HEK293 (cell line): Measurements from ENCODE around the gene MORN1.

Source experiments
- CTCF ChIA-PET: fragments of 350-600 bp; formaldehyde crosslinking; extraction: SDS; loops from one replicate; lab custom pipeline; 2021; ENCODE audit warnings: antibody characterized with exemption; lab: Yijun Ruan, JAX
- POLR2A ChIA-PET: fragments of 300-600 bp; formaldehyde crosslinking; extraction: SDS; loops from one replicate; lab custom pipeline; 2020; ENCODE audit warnings: antibody characterized with exemption, inconsistent platforms; lab: Yijun Ruan, JAX
- H3K27ac ChIP-seq: fragments of 200-500 bp; sonication (Bioruptor generic); 2 replicates; pipeline ENCODE4 v1.5.1; 2014; ENCODE audit warnings: low read depth, low read length, control low read depth, inconsistent platforms; ENCODE audit errors: extremely low read depth
- H3K36me3 ChIP-seq, 2 experiments: fragments of 200-500 bp in 1 of 2; sonication (Bioruptor generic) in 1 of 2; 1 replicate in 1 of 2; 2 replicates in 1 of 2; pipeline ENCODE4 v1.5.1; 2014 to 2017; ENCODE audit warnings: inconsistent platforms in 2 of 2, low read length in 2 of 2; ENCODE audit not compliant: control insufficient read depth in 2 of 2, insufficient read depth in 1 of 2
- H3K4me1 ChIP-seq: fragments of 200-500 bp; sonication (Bioruptor generic); 2 replicates; pipeline ENCODE4 v1.5.1; 2014; ENCODE audit warnings: mild to moderate bottlenecking, low read length, inconsistent platforms; ENCODE audit not compliant: control insufficient read depth, insufficient read depth
- H3K4me3 ChIP-seq: 2 replicates; pipeline ENCODE4 v1.5.1; 2011; ENCODE audit warnings: low read depth, mild to moderate bottlenecking, control low read depth, low read length, moderate library complexity
- H3K9me3 ChIP-seq: fragments of 200-500 bp; sonication (Bioruptor generic); 2 replicates; pipeline ENCODE4 v1.5.1; 2014; ENCODE audit warnings: low read depth, low read length, inconsistent platforms; ENCODE audit not compliant: control insufficient read depth, insufficient read depth
- GLI2 ChIP-seq: fragments of 450-650 bp; formaldehyde crosslinking; IDR thresholded peaks from 2 replicates; pipeline ENCODE4; 2017; ENCODE audit warnings: missing biosample characterization, missing genetic modification characterization, low read depth, borderline replicate concordance
- GLIS1 ChIP-seq: fragments of 450-650 bp; formaldehyde crosslinking; IDR thresholded peaks from 2 replicates; pipeline ENCODE4 v1.5.1; 2016; ENCODE audit warnings: missing biosample characterization, missing genetic modification characterization
- SCRT1 ChIP-seq: fragments of 450-650 bp; formaldehyde crosslinking; IDR thresholded peaks from 2 replicates; pipeline ENCODE4 v1.5.1; 2016; ENCODE audit warnings: missing biosample characterization, missing genetic modification characterization, borderline replicate concordance
- SCRT2 ChIP-seq: fragments of 450-650 bp; formaldehyde crosslinking; IDR thresholded peaks from 2 replicates; pipeline ENCODE4 v1.5.1; 2016; ENCODE audit warnings: missing biosample characterization, missing genetic modification characterization
- ZNF132 ChIP-seq: fragments of 450-650 bp; formaldehyde crosslinking; IDR thresholded peaks from 2 replicates; pipeline ENCODE4 v1.5.1; 2017; ENCODE audit warnings: missing biosample characterization, missing genetic modification characterization, borderline replicate concordance
- ZNF133 ChIP-seq: fragments of 450-650 bp; formaldehyde crosslinking; IDR thresholded peaks from 2 replicates; pipeline ENCODE4 v1.5.1; 2016; ENCODE audit warnings: missing biosample characterization, missing genetic modification characterization
- ZNF174 ChIP-seq: fragments of 450-650 bp; formaldehyde crosslinking; IDR thresholded peaks from 2 replicates; pipeline ENCODE4 v1.5.0; 2017; ENCODE audit warnings: missing biosample characterization, mild to moderate bottlenecking, missing genetic modification characterization
- ZNF221 ChIP-seq: fragments of 450-650 bp; formaldehyde crosslinking; IDR thresholded peaks from 2 replicates; pipeline ENCODE4 v1.5.1; 2017; ENCODE audit warnings: missing biosample characterization, missing genetic modification characterization, borderline replicate concordance
- ZNF292 ChIP-seq: fragments of 450-650 bp; formaldehyde crosslinking; IDR thresholded peaks from 2 replicates; pipeline ENCODE4 v1.5.1; 2016; ENCODE audit warnings: low read depth, missing biosample characterization, missing genetic modification characterization, borderline replicate concordance
- ZNF302 ChIP-seq: fragments of 450-650 bp; formaldehyde crosslinking; IDR thresholded peaks from 2 replicates; pipeline ENCODE4 v1.5.1; 2016; ENCODE audit warnings: missing biosample characterization, missing genetic modification characterization, low read depth
- ZNF366 ChIP-seq: fragments of 450-650 bp; formaldehyde crosslinking; conservative IDR thresholded peaks from 2 replicates; pipeline ENCODE4 v1.5.1; 2016; ENCODE audit warnings: missing biosample characterization, missing genetic modification characterization
- ZNF416 ChIP-seq: fragments of 450-650 bp; formaldehyde crosslinking; IDR thresholded peaks from 2 replicates; pipeline ENCODE4 v1.5.1; 2016; ENCODE audit warnings: missing biosample characterization, missing genetic modification characterization
- ZNF548 ChIP-seq: fragments of 450-650 bp; formaldehyde crosslinking; IDR thresholded peaks from 2 replicates; pipeline ENCODE4 v1.5.1; 2016; ENCODE audit warnings: missing biosample characterization, missing genetic modification characterization
- ZNF623 ChIP-seq: fragments of 450-650 bp; formaldehyde crosslinking; IDR thresholded peaks from 2 replicates; pipeline ENCODE4 v1.5.1; 2016; ENCODE audit warnings: missing biosample characterization, missing genetic modification characterization
- ZNF76 ChIP-seq: fragments of 450-650 bp; formaldehyde crosslinking; IDR thresholded peaks from 2 replicates; pipeline ENCODE4; 2016; ENCODE audit warnings: low read depth, missing biosample characterization, missing genetic modification characterization, borderline replicate concordance
- ZSCAN23 ChIP-seq: fragments of 450-650 bp; formaldehyde crosslinking; IDR thresholded peaks from 2 replicates; pipeline ENCODE4 v1.5.1; 2016; ENCODE audit warnings: missing biosample characterization, missing genetic modification characterization
- TF ChIP-seq, protein P1 (sequence below): fragments of 450-650 bp; formaldehyde crosslinking; IDR thresholded peaks from 2 replicates; pipeline ENCODE4 v1.5.1; 2016; ENCODE audit warnings: missing biosample characterization, missing genetic modification characterization
- TF ChIP-seq, protein P2 (sequence below): fragments of 450-650 bp; formaldehyde crosslinking; IDR thresholded peaks from 2 replicates; pipeline ENCODE4 v1.5.1; 2017; ENCODE audit warnings: missing biosample characterization, missing genetic modification characterization
- TF ChIP-seq, protein P3 (sequence below): fragments of 450-650 bp; formaldehyde crosslinking; IDR thresholded peaks from 2 replicates; pipeline ENCODE4 v1.5.1; 2017; ENCODE audit warnings: missing biosample characterization, missing genetic modification characterization
- TF ChIP-seq, protein P4 (sequence below): fragments of 450-650 bp; formaldehyde crosslinking; IDR thresholded peaks from 2 replicates; pipeline ENCODE4 v1.5.1; 2016; ENCODE audit warnings: missing biosample characterization, missing genetic modification characterization
- TF ChIP-seq, protein P5 (sequence below): fragments of 450-650 bp; formaldehyde crosslinking; IDR thresholded peaks from 2 replicates; pipeline ENCODE4 v1.5.1; 2016; ENCODE audit warnings: missing biosample characterization, missing genetic modification characterization
- TF ChIP-seq, protein P6 (sequence below): fragments of 450-650 bp; formaldehyde crosslinking; IDR thresholded peaks from 2 replicates; pipeline ENCODE4; 2016; ENCODE audit warnings: missing biosample characterization, missing genetic modification characterization

The MORN1 gene

DNA sequence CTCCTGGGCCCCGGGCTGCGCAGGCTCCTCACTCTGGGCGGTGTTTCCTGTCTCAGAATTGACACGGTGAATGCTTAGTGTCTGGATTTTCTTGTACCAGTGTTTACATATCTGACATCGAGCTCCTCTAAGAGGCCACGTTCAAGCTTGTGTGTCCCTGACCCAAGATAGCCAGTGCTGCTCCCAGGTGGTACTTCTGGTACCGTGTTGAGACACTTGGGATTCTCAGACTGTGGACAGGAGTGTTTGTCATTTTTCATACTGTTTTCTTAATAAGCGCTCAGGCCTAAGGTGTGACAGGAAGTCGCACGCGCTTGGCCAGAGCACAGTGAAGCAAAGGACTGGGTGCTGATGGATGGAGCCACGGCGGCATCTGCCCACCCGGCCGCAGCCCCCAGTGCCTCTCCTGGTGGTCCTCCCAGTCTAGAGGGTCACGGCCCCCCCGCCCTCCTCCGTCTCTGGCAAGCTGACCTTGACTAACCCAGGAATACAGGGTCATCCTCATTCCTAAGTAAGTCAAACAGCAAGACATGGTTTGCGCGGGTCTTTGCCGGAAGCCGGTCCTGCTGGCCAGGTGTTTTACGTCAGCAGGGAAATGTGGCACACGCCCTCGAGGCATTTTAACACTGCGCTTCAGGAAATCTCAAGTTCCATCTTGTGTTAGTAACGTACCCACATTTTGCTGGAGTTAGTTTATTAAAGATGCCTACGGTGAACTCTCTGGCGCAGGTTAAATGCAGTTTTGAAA is 13.0 kb upstream of the MORN1 start:
- TF ChIP-seq ZNF292 (tag by site-specific recombination) (no peak), ZNF302 (no peak), ZNF416 (no peak), ZNF548 (tag by site-specific recombination) (no peak), ZNF133 (no peak), ZNF174 (tag by site-specific recombination) (no peak)
- TF ChIP-seq, protein P1, sequence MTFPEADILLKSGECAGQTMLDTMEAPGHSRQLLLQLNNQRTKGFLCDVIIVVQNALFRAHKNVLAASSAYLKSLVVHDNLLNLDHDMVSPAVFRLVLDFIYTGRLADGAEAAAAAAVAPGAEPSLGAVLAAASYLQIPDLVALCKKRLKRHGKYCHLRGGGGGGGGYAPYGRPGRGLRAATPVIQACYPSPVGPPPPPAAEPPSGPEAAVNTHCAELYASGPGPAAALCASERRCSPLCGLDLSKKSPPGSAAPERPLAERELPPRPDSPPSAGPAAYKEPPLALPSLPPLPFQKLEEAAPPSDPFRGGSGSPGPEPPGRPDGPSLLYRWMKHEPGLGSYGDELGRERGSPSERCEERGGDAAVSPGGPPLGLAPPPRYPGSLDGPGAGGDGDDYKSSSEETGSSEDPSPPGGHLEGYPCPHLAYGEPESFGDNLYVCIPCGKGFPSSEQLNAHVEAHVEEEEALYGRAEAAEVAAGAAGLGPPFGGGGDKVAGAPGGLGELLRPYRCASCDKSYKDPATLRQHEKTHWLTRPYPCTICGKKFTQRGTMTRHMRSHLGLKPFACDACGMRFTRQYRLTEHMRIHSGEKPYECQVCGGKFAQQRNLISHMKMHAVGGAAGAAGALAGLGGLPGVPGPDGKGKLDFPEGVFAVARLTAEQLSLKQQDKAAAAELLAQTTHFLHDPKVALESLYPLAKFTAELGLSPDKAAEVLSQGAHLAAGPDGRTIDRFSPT (tag by site-specific recombination): no peak
- TF ChIP-seq, protein P2, sequence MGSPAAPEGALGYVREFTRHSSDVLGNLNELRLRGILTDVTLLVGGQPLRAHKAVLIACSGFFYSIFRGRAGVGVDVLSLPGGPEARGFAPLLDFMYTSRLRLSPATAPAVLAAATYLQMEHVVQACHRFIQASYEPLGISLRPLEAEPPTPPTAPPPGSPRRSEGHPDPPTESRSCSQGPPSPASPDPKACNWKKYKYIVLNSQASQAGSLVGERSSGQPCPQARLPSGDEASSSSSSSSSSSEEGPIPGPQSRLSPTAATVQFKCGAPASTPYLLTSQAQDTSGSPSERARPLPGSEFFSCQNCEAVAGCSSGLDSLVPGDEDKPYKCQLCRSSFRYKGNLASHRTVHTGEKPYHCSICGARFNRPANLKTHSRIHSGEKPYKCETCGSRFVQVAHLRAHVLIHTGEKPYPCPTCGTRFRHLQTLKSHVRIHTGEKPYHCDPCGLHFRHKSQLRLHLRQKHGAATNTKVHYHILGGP (tag by site-specific recombination): no peak
- Histone ChIP-seq H3K9me3 (no peaks in the 10 kb centered on the region), H3K27ac (no peak overlapping the region), H3K4me3 (no peak overlapping the region), H3K36me3 (peaks cover 7 to 98% of the 10 kb centered on the region in 2 experiments; a peak in 2 of 3 replicates), H3K4me1 (no peaks in the 10 kb centered on the region)
- ChIA-PET CTCF (interaction anchor here (0.6 kb wide), 1 partner anchor 496 kb away, joined by 4 read pairs; no protein-coding TSS in a partner anchor), POLR2A (interaction anchor here (1.3 to 1.9 kb wide), 2 partner anchors 13 to 141 kb away, joined by 3 to 5 read pairs; partner anchors contain the start of genes MORN1 and RER1)

DNA sequence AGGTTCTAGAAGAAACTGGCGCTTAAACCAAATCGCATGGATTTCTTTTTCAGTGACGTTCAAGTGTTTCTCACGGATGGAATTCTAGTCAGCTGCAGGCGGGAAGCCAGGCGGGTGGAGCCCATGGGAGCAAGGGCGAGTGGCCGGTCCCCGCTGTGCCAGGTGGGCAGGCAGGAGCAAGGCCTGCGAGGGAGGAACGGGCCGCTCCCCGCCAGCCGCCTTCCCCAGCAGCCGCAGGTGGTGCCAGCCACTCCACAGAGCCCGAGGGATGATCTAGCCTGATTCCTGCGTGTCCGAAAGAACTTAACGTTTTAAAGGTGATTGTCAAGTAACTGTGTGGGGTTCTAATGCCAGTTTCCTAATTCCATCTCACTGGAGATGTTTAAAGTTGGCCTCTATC is 11.9 kb upstream of the MORN1 start:
- POLR2A ChIA-PET: no interaction called here

More for the DNA sequence above, 11.9 kb upstream of the MORN1 start:
- no peaks in the 10 kb centered on the region for H3K9me3 ChIP-seq
- no peak overlapping the region for H3K4me3 ChIP-seq
- CTCF ChIA-PET: no interaction called here
- no peaks in the 10 kb centered on the region for H3K4me1 ChIP-seq
- H3K36me3 ChIP-seq: peaks cover 11 to 98% of the 10 kb centered on the region in 2 experiments
- no peak overlapping the region for H3K27ac ChIP-seq
- TF ChIP-seq ZNF623 (tag by site-specific recombination): no peak
- TF ChIP-seq, protein P3, sequence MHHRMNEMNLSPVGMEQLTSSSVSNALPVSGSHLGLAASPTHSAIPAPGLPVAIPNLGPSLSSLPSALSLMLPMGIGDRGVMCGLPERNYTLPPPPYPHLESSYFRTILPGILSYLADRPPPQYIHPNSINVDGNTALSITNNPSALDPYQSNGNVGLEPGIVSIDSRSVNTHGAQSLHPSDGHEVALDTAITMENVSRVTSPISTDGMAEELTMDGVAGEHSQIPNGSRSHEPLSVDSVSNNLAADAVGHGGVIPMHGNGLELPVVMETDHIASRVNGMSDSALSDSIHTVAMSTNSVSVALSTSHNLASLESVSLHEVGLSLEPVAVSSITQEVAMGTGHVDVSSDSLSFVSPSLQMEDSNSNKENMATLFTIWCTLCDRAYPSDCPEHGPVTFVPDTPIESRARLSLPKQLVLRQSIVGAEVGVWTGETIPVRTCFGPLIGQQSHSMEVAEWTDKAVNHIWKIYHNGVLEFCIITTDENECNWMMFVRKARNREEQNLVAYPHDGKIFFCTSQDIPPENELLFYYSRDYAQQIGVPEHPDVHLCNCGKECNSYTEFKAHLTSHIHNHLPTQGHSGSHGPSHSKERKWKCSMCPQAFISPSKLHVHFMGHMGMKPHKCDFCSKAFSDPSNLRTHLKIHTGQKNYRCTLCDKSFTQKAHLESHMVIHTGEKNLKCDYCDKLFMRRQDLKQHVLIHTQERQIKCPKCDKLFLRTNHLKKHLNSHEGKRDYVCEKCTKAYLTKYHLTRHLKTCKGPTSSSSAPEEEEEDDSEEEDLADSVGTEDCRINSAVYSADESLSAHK (tag by site-specific recombination): no peak
- TF ChIP-seq SCRT2 (tag by site-specific recombination): peak; percentile 50; the same call in 1 of the 2 replicates
- TF ChIP-seq ZNF366 (tag by site-specific recombination): no peak
- TF ChIP-seq SCRT1 (tag by site-specific recombination): 0 out of 2 replicates have a peak, but pooled peaks have one; percentile 32
- no peak for TF ChIP-seq ZSCAN23
- TF ChIP-seq, protein P4, sequence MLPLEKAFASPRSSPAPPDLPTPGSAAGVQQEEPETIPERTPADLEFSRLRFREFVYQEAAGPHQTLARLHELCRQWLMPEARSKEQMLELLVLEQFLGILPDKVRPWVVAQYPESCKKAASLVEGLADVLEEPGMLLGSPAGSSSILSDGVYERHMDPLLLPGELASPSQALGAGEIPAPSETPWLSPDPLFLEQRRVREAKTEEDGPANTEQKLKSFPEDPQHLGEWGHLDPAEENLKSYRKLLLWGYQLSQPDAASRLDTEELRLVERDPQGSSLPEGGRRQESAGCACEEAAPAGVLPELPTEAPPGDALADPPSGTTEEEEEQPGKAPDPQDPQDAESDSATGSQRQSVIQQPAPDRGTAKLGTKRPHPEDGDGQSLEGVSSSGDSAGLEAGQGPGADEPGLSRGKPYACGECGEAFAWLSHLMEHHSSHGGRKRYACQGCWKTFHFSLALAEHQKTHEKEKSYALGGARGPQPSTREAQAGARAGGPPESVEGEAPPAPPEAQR (tag by site-specific recombination): no peak
- no peak for TF ChIP-seq ZNF76 (tag by site-specific recombination)
- TF ChIP-seq ZNF132 (tag by site-specific recombination): no peak
- no peak for TF ChIP-seq ZNF221 (tag by site-specific recombination)
- TF ChIP-seq GLI2: no peak
- TF ChIP-seq, protein P5, sequence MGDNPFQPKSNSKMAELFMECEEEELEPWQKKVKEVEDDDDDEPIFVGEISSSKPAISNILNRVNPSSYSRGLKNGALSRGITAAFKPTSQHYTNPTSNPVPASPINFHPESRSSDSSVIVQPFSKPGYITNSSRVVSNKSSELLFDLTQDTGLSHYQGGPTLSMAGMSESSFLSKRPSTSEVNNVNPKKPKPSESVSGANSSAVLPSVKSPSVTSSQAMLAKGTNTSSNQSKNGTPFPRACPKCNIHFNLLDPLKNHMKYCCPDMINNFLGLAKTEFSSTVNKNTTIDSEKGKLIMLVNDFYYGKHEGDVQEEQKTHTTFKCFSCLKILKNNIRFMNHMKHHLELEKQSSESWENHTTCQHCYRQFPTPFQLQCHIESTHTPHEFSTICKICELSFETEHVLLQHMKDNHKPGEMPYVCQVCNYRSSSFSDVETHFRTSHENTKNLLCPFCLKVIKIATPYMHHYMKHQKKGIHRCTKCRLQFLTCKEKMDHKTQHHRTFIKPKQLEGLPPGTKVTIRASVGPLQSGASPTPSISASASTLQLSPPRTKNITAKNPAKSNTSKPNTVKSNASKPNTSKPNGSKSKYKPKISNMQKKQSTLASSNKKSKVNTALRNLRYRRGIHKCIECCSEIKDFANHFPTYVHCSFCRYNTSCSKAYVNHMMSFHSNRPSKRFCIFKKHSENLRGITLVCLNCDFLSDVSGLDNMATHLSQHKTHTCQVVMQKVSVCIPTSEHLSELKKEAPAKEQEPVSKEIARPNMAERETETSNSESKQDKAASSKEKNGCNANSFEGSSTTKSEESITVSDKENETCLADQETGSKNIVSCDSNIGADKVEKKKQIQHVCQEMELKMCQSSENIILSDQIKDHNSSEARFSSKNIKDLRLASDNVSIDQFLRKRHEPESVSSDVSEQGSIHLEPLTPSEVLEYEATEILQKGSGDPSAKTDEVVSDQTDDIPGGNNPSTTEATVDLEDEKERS (tag by site-specific recombination): no peak
- TF ChIP-seq, protein P6, sequence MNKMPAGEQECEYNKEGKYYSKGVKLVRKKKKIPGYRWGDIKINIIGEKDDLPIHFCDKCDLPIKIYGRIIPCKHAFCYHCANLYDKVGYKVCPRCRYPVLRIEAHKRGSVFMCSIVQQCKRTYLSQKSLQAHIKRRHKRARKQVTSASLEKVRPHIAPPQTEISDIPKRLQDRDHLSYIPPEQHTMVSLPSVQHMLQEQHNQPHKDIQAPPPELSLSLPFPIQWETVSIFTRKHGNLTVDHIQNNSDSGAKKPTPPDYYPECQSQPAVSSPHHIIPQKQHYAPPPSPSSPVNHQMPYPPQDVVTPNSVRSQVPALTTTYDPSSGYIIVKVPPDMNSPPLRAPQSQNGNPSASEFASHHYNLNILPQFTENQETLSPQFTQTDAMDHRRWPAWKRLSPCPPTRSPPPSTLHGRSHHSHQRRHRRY (tag by site-specific recombination): no peak
- no peak for TF ChIP-seq GLIS1 (tag by site-specific recombination)
